Stomach smooth muscle (tissue), 2 donors: ENCODE data around the gene TMEM30B.
"Not testable (repeated sequence)": the region's sequence is repeated elsewhere in the genome, so short reads cannot be mapped to it uniquely, and the experiment has no call there.

Source experiments
- H3K27ac ChIP-seq: one replicate; pipeline ENCODE4 v1.7.0; 2013; ENCODE audit warnings: mild to moderate bottlenecking, low read length, inconsistent platforms
- H3K27me3 ChIP-seq, 2 donors: one replicate each; pipeline ENCODE4 v1.7.0; 2013; ENCODE audit warnings: low read length in 2 of 2; ENCODE audit not compliant: insufficient read depth in 2 of 2, control insufficient read depth in 1 of 2
- H3K36me3 ChIP-seq, 2 donors: one replicate each; pipeline ENCODE4 v1.7.0; 2013; ENCODE audit warnings: low read length in 2 of 2; ENCODE audit not compliant: control insufficient read depth in 2 of 2, insufficient read depth in 2 of 2
- H3K4me1 ChIP-seq: one replicate; pipeline ENCODE4 v1.7.0; 2013; ENCODE audit warnings: low read length; ENCODE audit not compliant: control insufficient read depth, insufficient read depth
- H3K4me3 ChIP-seq, 2 donors: one replicate each; pipeline ENCODE4 v1.7.0; 2013; ENCODE audit warnings: low read length in 2 of 2
- H3K9ac ChIP-seq, 2 donors: one replicate each; pipeline ENCODE4 v1.7.0; 2013; ENCODE audit warnings: low read length in 2 of 2, mild to moderate bottlenecking in 1 of 2
- H3K9me3 ChIP-seq, 2 donors: one replicate each; pipeline ENCODE4 v1.7.0; 2013; ENCODE audit warnings: low read length in 2 of 2; ENCODE audit not compliant: control insufficient read depth in 2 of 2
- donor health status: healthy.
- donor health status: Pancreatic carcinoma.

The TMEM30B gene

GRCh38 chr14:61255968-61256367 lies 25.2 kb downstream of the TMEM30B start:
- no peak overlapping the region for H3K9ac ChIP-seq
- peaks cover 3% of the 10 kb centered on the region for H3K4me1 ChIP-seq
- H3K4me3 ChIP-seq: no peak overlapping the region
- no peak overlapping the region for H3K27ac ChIP-seq
- no peaks in the 10 kb centered on the region for H3K27me3 ChIP-seq
- no peaks in the 10 kb centered on the region for H3K9me3 ChIP-seq
- H3K36me3 ChIP-seq: no peaks in the 10 kb centered on the region

GRCh38 chr14:61254808-61255526 lies 26.2 kb downstream of the TMEM30B start:
- no peaks in the 10 kb centered on the region for H3K36me3 ChIP-seq
- H3K9me3 ChIP-seq: no peaks in the 10 kb centered on the region
- no peak overlapping the region for H3K4me3 ChIP-seq
- H3K27ac ChIP-seq: no peak overlapping the region
- no peaks in the 10 kb centered on the region for H3K27me3 ChIP-seq
- no peak overlapping the region for H3K9ac ChIP-seq
- H3K4me1 ChIP-seq: peaks cover 3% of the 10 kb centered on the region

GRCh38 chr14:61253064-61253738 lies 27.9 kb downstream of the TMEM30B start:
- no peak overlapping the region for H3K4me3 ChIP-seq
- H3K9me3 ChIP-seq: no peaks in the 10 kb centered on the region
- H3K27ac ChIP-seq: no peak overlapping the region
- no peaks in the 10 kb centered on the region for H3K36me3 ChIP-seq
- no peak overlapping the region for H3K9ac ChIP-seq
- H3K4me1 ChIP-seq: peaks cover 3% of the 10 kb centered on the region
- H3K27me3 ChIP-seq: no peaks in the 10 kb centered on the region

GRCh38 chr14:61252369-61253063 lies 28.6 kb downstream of the TMEM30B start:
- no peak overlapping the region for H3K9ac ChIP-seq
- H3K36me3 ChIP-seq: no peaks in the 10 kb centered on the region
- no peak overlapping the region for H3K4me3 ChIP-seq
- H3K27ac ChIP-seq: no peak overlapping the region
- no peaks in the 10 kb centered on the region for H3K9me3 ChIP-seq
- peaks cover 3% of the 10 kb centered on the region for H3K4me1 ChIP-seq
- H3K27me3 ChIP-seq: no peaks in the 10 kb centered on the region

- peaks cover 3% of the 10 kb centered on the region for H3K4me1 ChIP-seq
- H3K4me3 ChIP-seq: no peak overlapping the region
- no peaks in the 10 kb centered on the region for H3K9me3 ChIP-seq
- no peaks in the 10 kb centered on the region for H3K36me3 ChIP-seq
- H3K27ac ChIP-seq: no peak overlapping the region
- no peaks in the 10 kb centered on the region for H3K27me3 ChIP-seq
- H3K9ac ChIP-seq: no peak overlapping the region
Measured at GRCh38 chr14:61250063-61250462, 31.1 kb downstream of the TMEM30B start.

- Histone ChIP-seq H3K9ac (no peak overlapping the region), H3K27ac (no peak overlapping the region), H3K4me3 (no peak overlapping the region), H3K36me3 (no peaks in the 10 kb centered on the region), H3K4me1 (peaks cover 3% of the 10 kb centered on the region), H3K9me3 (no peaks in the 10 kb centered on the region), H3K27me3 (no peaks in the 10 kb centered on the region)
Measured at GRCh38 chr14:61247935-61248334, 33.2 kb downstream of the TMEM30B start.

GRCh38 chr14:61246721-61247120 lies 34.4 kb downstream of the TMEM30B start:
- H3K4me3 ChIP-seq: no peak overlapping the region
- no peaks in the 10 kb centered on the region for H3K9me3 ChIP-seq
- no peaks in the 10 kb centered on the region for H3K27me3 ChIP-seq
- no peaks in the 10 kb centered on the region for H3K4me1 ChIP-seq
- H3K9ac ChIP-seq: no peak overlapping the region
- H3K27ac ChIP-seq: no peak overlapping the region
- H3K36me3 ChIP-seq: no peaks in the 10 kb centered on the region

GRCh38 chr14:61244009-61244408 lies 37.1 kb downstream of the TMEM30B start:
- no peaks in the 10 kb centered on the region for H3K27me3 ChIP-seq
- H3K9ac ChIP-seq: no peak overlapping the region
- no peak overlapping the region for H3K27ac ChIP-seq
- H3K4me1 ChIP-seq: no peaks in the 10 kb centered on the region
- H3K4me3 ChIP-seq: no peak overlapping the region
- H3K9me3 ChIP-seq: peaks cover 3 to 9% of the 10 kb centered on the region in 2 donors
- H3K36me3 ChIP-seq: no peaks in the 10 kb centered on the region

- H3K36me3 ChIP-seq: no peaks in the 10 kb centered on the region
- H3K4me3 ChIP-seq: no peak overlapping the region
- no peak overlapping the region for H3K27ac ChIP-seq
- no peak overlapping the region for H3K9ac ChIP-seq
- no peaks in the 10 kb centered on the region for H3K4me1 ChIP-seq
- H3K9me3 ChIP-seq: peaks cover 3 to 9% of the 10 kb centered on the region in 2 donors
- no peaks in the 10 kb centered on the region for H3K27me3 ChIP-seq
Measured at GRCh38 chr14:61240206-61240605, 40.9 kb downstream of the TMEM30B start.

GRCh38 chr14:61239285-61239684 lies 41.9 kb downstream of the TMEM30B start:
- H3K27ac ChIP-seq, H3K9ac ChIP-seq, H3K4me1 ChIP-seq, H3K36me3 ChIP-seq, H3K27me3 ChIP-seq, H3K4me3 ChIP-seq, H3K9me3 ChIP-seq: not testable (repeated sequence)
